ENCODE results near the gene PINK1. TPM values are rescaled to one million over a fixed set of nuclear protein-coding genes. Genes with fewer than 3 reads are reported as not detected.
"Not testable (repeated sequence)": the region's sequence is repeated elsewhere in the genome, so short reads cannot be mapped to it uniquely, and the experiment has no call there.

PINK1 gene
- total RNA-seq, 1 donor from 2014 or later: 16.5 TPM

- DNase-seq (ENCODE audit: low read depth, low spot score): no peak
- Mint-ChIP-seq H3K27ac (ENCODE audit: unreplicated experiment) (no peak overlapping the region), H3K27me3 (ENCODE audit: low read depth) (peaks cover 3% of the 10 kb centered on the region), H3K4me3 (no peak overlapping the region), H3K9me3 (peaks cover 3% of the 10 kb centered on the region), H3K36me3 (ENCODE audit: low read depth) (no peaks in the 10 kb centered on the region), H3K4me1 (peaks cover 2% of the 10 kb centered on the region)
- TF ChIP-seq CTCF (conservative IDR thresholded peaks at IDR 0.05): no peak
Observed at GRCh38 chr1:20604678-20605077, 28.6 kb upstream of the PINK1 start.

- not testable (repeated sequence) for H3K9me3 Mint-ChIP-seq; H3K27ac Mint-ChIP-seq (ENCODE audit: unreplicated experiment); H3K27me3 Mint-ChIP-seq (ENCODE audit: low read depth); H3K36me3 Mint-ChIP-seq (ENCODE audit: low read depth); H3K4me3 Mint-ChIP-seq; DNase-seq (ENCODE audit: low read depth, low spot score); H3K4me1 Mint-ChIP-seq
Observed at GRCh38 chr1:20606801-20607570, 26.3 kb upstream of the PINK1 start.

DNA sequence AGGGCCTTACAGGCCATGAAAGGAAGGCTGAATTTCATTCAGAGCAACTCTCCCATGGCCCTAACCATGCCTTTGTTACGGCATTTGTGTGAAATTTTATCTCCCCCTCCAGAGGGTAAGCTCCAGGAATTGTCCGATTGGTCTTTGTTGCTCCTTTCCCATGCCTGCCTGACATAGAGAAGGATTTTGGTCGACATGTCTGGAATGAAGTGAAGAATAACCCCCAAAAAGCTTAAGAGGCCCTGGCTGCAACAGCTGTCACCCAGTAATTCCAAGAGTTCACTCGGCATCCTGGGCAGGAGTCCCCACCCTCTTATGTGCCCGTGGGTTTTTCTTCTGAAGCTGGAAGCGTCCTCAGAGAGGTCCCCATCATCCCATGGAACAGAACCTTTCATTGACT is 23.7 kb upstream of the PINK1 start:
- Mint-ChIP-seq H3K27me3 (ENCODE audit: low read depth) (peaks cover 3% of the 10 kb centered on the region), H3K4me3 (no peak overlapping the region), H3K9me3 (no peaks in the 10 kb centered on the region), H3K27ac (ENCODE audit: unreplicated experiment) (no peak overlapping the region), H3K36me3 (ENCODE audit: low read depth) (no peaks in the 10 kb centered on the region), H3K4me1 (peaks cover 18% of the 10 kb centered on the region)
- no peak for TF ChIP-seq CTCF (conservative IDR thresholded peaks at IDR 0.05)
- no peak for DNase-seq (ENCODE audit: low read depth, low spot score)

GRCh38 chr1:20610970-20611369 is 22.3 kb upstream of the PINK1 start:
- H3K27me3 Mint-ChIP-seq (ENCODE audit: low read depth): peaks cover 3% of the 10 kb centered on the region
- H3K36me3 Mint-ChIP-seq (ENCODE audit: low read depth): no peaks in the 10 kb centered on the region
- peaks cover 18% of the 10 kb centered on the region for H3K4me1 Mint-ChIP-seq
- H3K4me3 Mint-ChIP-seq: no peak overlapping the region
- no peak for TF ChIP-seq CTCF (conservative IDR thresholded peaks at IDR 0.05)
- no peak for DNase-seq (ENCODE audit: low read depth, low spot score)
- no peak overlapping the region for H3K27ac Mint-ChIP-seq (ENCODE audit: unreplicated experiment)
- H3K9me3 Mint-ChIP-seq: no peaks in the 10 kb centered on the region

DNA sequence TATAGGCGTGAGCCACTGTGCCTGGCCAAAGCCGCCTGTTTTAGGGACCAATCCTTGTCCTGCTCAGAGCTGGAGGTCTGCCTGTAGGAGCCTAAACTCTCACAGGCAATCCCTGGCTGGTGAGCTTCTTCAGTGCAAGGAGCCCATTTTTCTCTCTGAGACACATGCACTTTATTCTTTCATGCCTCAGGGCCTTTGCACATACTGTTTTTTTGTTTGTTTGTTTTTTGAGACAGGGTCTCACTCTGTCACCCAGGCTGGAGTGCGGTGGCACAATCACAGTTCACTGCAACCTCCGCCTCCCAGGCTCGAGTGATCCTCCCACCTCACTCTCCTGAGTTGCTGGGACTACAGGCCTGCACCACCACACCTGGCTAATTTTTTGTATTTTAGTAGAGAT is 21.6 kb upstream of the PINK1 start:
- H3K4me3 Mint-ChIP-seq: no peak overlapping the region
- H3K27ac Mint-ChIP-seq (ENCODE audit: unreplicated experiment): no peak overlapping the region
- no peak for TF ChIP-seq CTCF (conservative IDR thresholded peaks at IDR 0.05)
- H3K36me3 Mint-ChIP-seq (ENCODE audit: low read depth): no peaks in the 10 kb centered on the region
- no peaks in the 10 kb centered on the region for H3K9me3 Mint-ChIP-seq
- H3K27me3 Mint-ChIP-seq (ENCODE audit: low read depth): peaks cover 3% of the 10 kb centered on the region
- peaks cover 18% of the 10 kb centered on the region for H3K4me1 Mint-ChIP-seq
- no peak for DNase-seq (ENCODE audit: low read depth, low spot score)

DNA sequence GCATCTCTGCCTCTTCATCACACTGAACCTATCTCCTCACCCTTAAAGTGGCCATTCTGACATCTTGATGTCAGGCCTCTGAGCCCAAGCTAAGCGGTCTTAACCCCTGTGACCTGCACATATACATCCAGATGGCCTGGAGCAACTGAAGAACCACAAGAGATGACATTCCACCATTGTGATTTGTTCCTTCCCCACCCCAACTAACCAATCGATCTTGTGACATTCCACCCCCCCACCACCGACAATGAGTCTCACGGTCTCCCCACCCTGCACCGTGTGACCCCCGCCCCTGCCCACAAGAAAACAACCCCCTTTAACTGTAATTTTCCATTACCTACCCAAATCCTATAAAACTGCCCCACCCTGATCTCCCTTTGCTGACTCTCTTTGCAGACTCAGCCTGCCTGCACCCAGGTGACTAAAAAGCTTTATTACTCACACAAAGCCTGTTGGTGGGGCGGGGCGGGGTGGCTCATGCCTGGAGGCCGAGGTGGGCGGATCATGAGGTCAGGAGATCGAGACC is 21.0 kb upstream of the PINK1 start:
- Mint-ChIP-seq H3K27ac (ENCODE audit: unreplicated experiment) (no peak overlapping the region), H3K4me1 (peaks cover 18% of the 10 kb centered on the region), H3K4me3 (no peak overlapping the region), H3K9me3 (no peaks in the 10 kb centered on the region), H3K27me3 (ENCODE audit: low read depth) (peaks cover 3% of the 10 kb centered on the region), H3K36me3 (ENCODE audit: low read depth) (no peaks in the 10 kb centered on the region)
- TF ChIP-seq CTCF (conservative IDR thresholded peaks at IDR 0.05): no peak
- no peak for DNase-seq (ENCODE audit: low read depth, low spot score)
